Activated CD4-positive, alpha-beta T cell treated with anti-CD3 and anti-CD28 coated beads for 36 hours (primary cell): ENCODE data around the gene CDKN2AIP. TPM values are rescaled to one million over a fixed set of nuclear protein-coding genes. Genes with fewer than 3 reads are reported as not detected.

Source experiments
- ATAC-seq: fragments of 200-7000 bp; cut with Tn5 transposase; one replicate; pipeline ENCODE4 v1.10.0; 2021; ENCODE audit warnings: mild to moderate bottlenecking, moderate library complexity
- CTCF ChIA-PET: fragments of 350-600 bp; sonication (Branson Sonifier 250); formaldehyde crosslinking; loops from one replicate; lab custom pipeline; 2021; ENCODE audit warnings: antibody characterized with exemption; lab: Charles Lee
- POLR2A ChIA-PET: fragments of 350-600 bp; sonication (Branson Sonifier 250); formaldehyde crosslinking; loops from one replicate; lab custom pipeline; 2021; ENCODE audit warnings: antibody characterized with exemption, inconsistent platforms; lab: Charles Lee
- DNase-seq: peaks from one replicate; pipeline ENCODE4 v3.0.0-alpha.2; 2020
- H3K27ac Mint-ChIP-seq: one replicate; pipeline ENCODE4 v1.8.0; 2021; ENCODE audit warnings: mixed read lengths
- H3K27me3 Mint-ChIP-seq: one replicate; pipeline ENCODE4 v1.8.0; 2021; ENCODE audit warnings: mixed read lengths
- H3K36me3 Mint-ChIP-seq: one replicate; pipeline ENCODE4 v1.8.0; 2021; ENCODE audit warnings: low read depth, mixed read lengths
- H3K4me1 Mint-ChIP-seq: one replicate; pipeline ENCODE4 v1.8.0; 2021; ENCODE audit warnings: mixed read lengths
- H3K4me3 Mint-ChIP-seq: one replicate; pipeline ENCODE4 v1.8.0; 2021; ENCODE audit warnings: mild to moderate bottlenecking, moderate library complexity, mixed read lengths
- H3K9me3 Mint-ChIP-seq: one replicate; pipeline ENCODE4 v1.8.0; 2021; ENCODE audit warnings: low read depth, mixed read lengths
- intact Hi-C, 2 experiments: fragments of 100-400 bp; cut with DNase I in 1 of 2; cut with micrococcal nuclease in 1 of 2; formaldehyde crosslinking; loops; one replicate each; pipeline versions ENCODE4 v1.14.2 to v1.15.1; 2022 to 2024; cut with DNase I, micrococcal nuclease
- total RNA-seq, 2 experiments: library from RNA; stranded (reverse); gene quantifications; one replicate each; pipeline ENCODE4 v1.2.3, GENCODE V29; 2021

CDKN2AIP gene
- total RNA-seq, 2 experiments from 2014 or later, result 19.4 to 22.8 TPM

- Mint-ChIP-seq H3K4me3 (no peak overlapping the region), H3K27me3 (no peaks in the 10 kb centered on the region), H3K4me1 (peaks cover 2% of the 10 kb centered on the region), H3K9me3 (no peaks in the 10 kb centered on the region), H3K27ac (no peak overlapping the region), H3K36me3 (no peaks in the 10 kb centered on the region)
- ChIA-PET CTCF (interaction anchor here (0.6 kb wide), 3 partner anchors 15 to 358 kb away, joined by 3 to 4 read pairs (median 3); no protein-coding TSS in a partner anchor), POLR2A (no interaction called here)
- intact Hi-C loops, result no loop called here
- ATAC-seq (no peak), DNase-seq (no peak)
Measured at GRCh38 chr4:183412821-183413220, 31.6 kb upstream of the CDKN2AIP start.

GRCh38 chr4:183413234-183414200 lies 30.9 kb upstream of the CDKN2AIP start:
- ChIA-PET POLR2A (no interaction called here), CTCF (interaction anchor here (0.6 kb wide), 2 partner anchors 17 to 357 kb away, joined by 3 read pairs; no protein-coding TSS in a partner anchor)
- Mint-ChIP-seq H3K36me3 (no peaks in the 10 kb centered on the region), H3K27ac (no peak overlapping the region), H3K27me3 (no peaks in the 10 kb centered on the region), H3K9me3 (no peaks in the 10 kb centered on the region), H3K4me3 (no peak overlapping the region), H3K4me1 (no peaks in the 10 kb centered on the region)
- ATAC-seq (no peak), DNase-seq (no peak)
- intact Hi-C loops, result no loop called here

DNA sequence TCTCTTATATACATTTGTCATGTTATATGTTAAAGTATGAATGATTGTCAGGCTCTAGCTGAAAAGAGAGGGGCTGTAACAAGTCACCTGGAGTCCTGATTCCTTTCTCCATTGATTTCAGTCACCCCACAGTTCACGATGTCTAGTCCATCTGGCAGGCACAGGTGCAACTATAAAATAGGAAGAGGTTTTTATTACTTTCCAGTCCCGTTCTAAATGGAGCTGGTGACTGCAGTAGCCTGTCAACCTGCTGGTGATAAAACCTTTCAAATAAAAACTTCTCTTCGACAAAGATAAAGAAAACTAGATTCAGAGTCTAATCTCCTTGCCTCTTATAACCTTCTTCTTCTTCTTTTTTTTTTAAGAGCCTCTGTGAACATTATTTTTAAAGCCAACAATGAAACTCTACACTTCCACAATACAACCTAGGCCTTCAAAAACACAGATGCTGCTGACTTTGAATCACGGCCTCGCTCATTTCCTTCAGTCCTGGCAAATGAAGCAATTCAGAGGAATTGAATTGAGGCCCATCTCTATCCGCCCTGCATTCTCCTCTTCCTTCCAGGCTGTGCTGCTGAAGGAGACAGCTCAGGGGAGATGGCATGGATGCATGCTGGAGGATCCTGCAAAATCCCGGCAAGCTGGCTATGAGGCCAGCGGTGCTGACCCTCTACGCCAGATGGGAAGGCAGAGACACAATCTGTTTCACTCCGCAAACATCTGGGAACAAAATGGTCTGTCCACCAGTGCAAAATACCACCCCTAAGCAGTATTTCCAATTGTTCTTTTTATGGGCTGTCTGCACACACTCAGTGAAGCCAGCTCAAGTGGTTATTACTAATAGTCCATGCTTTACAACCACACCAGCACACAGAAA lies 27.3 kb upstream of the CDKN2AIP start:
- Mint-ChIP-seq H3K36me3 (no peaks in the 10 kb centered on the region), H3K27me3 (no peaks in the 10 kb centered on the region), H3K4me1 (no peaks in the 10 kb centered on the region), H3K9me3 (no peaks in the 10 kb centered on the region), H3K27ac (no peak overlapping the region), H3K4me3 (no peak overlapping the region)
- DNase-seq (no peak), ATAC-seq (no peak)
- POLR2A ChIA-PET, result interaction anchor here (0.7 kb wide), 1 partner anchor 120 kb away, joined by 3 read pairs; no protein-coding TSS in a partner anchor
- intact Hi-C loops, result no loop called here
- CTCF ChIA-PET, result interaction anchor here (0.9 kb wide), 1 partner anchor 21 kb away, joined by 3 read pairs; no protein-coding TSS in a partner anchor

- DNase-seq (no peak), ATAC-seq (no peak)
- Mint-ChIP-seq H3K27me3 (no peaks in the 10 kb centered on the region), H3K4me3 (no peak overlapping the region), H3K9me3 (no peaks in the 10 kb centered on the region), H3K4me1 (peaks cover 5% of the 10 kb centered on the region), H3K27ac (no peak overlapping the region), H3K36me3 (no peaks in the 10 kb centered on the region)
- POLR2A ChIA-PET, result no interaction called here
- CTCF ChIA-PET, result interaction anchor here (0.5 kb wide), 1 partner anchor 180 kb away, joined by 4 read pairs; no protein-coding TSS in a partner anchor
- intact Hi-C loops, result no loop called here
Measured at GRCh38 chr4:183422962-183423631, 21.3 kb upstream of the CDKN2AIP start.

- POLR2A ChIA-PET, result no interaction called here
- DNase-seq (no peak), ATAC-seq (no peak)
- CTCF ChIA-PET, result no interaction called here
- H3K27me3 Mint-ChIP-seq, result no peaks in the 10 kb centered on the region
- H3K4me3 Mint-ChIP-seq, result no peak overlapping the region
- peaks cover 5% of the 10 kb centered on the region for H3K4me1 Mint-ChIP-seq
- no peak overlapping the region for H3K27ac Mint-ChIP-seq
- no peaks in the 10 kb centered on the region for H3K36me3 Mint-ChIP-seq
- no peaks in the 10 kb centered on the region for H3K9me3 Mint-ChIP-seq
- intact Hi-C loops, result no loop called here
Measured at GRCh38 chr4:183424109-183424744, 20.2 kb upstream of the CDKN2AIP start.

GRCh38 chr4:183426507-183426906 lies 17.9 kb upstream of the CDKN2AIP start:
- ATAC-seq (no peak), DNase-seq (no peak)
- Mint-ChIP-seq H3K4me3 (no peak overlapping the region), H3K27ac (no peak overlapping the region), H3K9me3 (no peaks in the 10 kb centered on the region), H3K27me3 (no peaks in the 10 kb centered on the region), H3K36me3 (no peaks in the 10 kb centered on the region), H3K4me1 (peaks cover 21% of the 10 kb centered on the region)
- ChIA-PET POLR2A (no interaction called here), CTCF (no interaction called here)
- intact Hi-C loops, result no loop called here

GRCh38 chr4:183429489-183429888 lies 14.9 kb upstream of the CDKN2AIP start:
- no peaks in the 10 kb centered on the region for H3K9me3 Mint-ChIP-seq
- no peak overlapping the region for H3K4me3 Mint-ChIP-seq
- ATAC-seq (no peak), DNase-seq (no peak)
- no peaks in the 10 kb centered on the region for H3K27me3 Mint-ChIP-seq
- H3K27ac Mint-ChIP-seq, result peak overlapping the region; percentile 29
- intact Hi-C loops, result no loop called here
- ChIA-PET POLR2A (no interaction called here), CTCF (interaction anchor here (0.6 kb wide), 1 partner anchor 317 kb away, joined by 3 read pairs; no protein-coding TSS in a partner anchor)
- H3K4me1 Mint-ChIP-seq, result peaks cover 33% of the 10 kb centered on the region
- no peaks in the 10 kb centered on the region for H3K36me3 Mint-ChIP-seq

DNA sequence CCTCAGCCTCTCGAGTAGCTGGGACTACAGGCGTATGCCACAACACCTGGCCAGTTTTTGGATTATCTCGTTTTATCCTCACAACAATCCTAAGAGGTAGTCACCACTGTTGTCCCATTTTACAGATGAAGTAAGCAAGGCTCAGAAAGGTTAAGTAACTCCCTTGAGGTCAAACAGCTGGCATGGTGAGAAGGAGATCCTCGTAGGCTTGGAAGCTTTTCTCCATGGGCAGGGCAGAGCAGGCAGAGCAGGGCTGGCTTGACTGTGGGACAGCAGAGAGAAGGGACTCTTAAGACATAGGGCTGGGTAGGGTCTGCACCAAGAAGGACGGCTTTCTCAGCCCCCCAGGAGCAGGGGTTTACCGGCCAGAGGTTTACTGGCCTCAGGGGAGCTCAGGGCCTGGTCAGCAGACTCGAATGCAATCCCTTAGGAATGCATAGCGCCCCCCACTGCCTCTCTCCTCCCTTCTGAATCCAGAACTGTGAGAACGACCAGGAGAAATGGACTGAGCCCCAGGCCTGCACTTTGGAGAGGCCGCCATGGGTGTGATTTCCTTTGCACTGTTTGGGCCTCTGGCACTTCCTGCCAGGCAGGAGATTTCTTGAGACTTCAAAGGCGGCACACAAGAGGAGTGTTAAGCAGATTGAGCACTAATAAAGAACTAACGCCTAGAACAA lies 14.0 kb upstream of the CDKN2AIP start:
- no peaks in the 10 kb centered on the region for H3K27me3 Mint-ChIP-seq
- POLR2A ChIA-PET, result no interaction called here
- peak overlapping the region; percentile 1 for H3K4me3 Mint-ChIP-seq
- CTCF ChIA-PET, result interaction anchor here (0.6 to 1.4 kb wide), 5 partner anchors 12 to 293 kb away, joined by 3 to 6 read pairs (median 5); partner anchors contain the start of gene CDKN2AIP
- intact Hi-C loops, result no loop called here
- peaks cover 36% of the 10 kb centered on the region for H3K4me1 Mint-ChIP-seq
- H3K36me3 Mint-ChIP-seq, result no peaks in the 10 kb centered on the region
- ATAC-seq, result peak; percentile 89
- no peaks in the 10 kb centered on the region for H3K9me3 Mint-ChIP-seq
- peak; percentile 42 for DNase-seq
- peak overlapping the region; percentile 82 for H3K27ac Mint-ChIP-seq

GRCh38 chr4:183430994-183431347 lies 13.5 kb upstream of the CDKN2AIP start:
- no peaks in the 10 kb centered on the region for H3K9me3 Mint-ChIP-seq
- POLR2A ChIA-PET, result no interaction called here
- H3K4me3 Mint-ChIP-seq, result peak overlapping the region; percentile 1
- peaks cover 36% of the 10 kb centered on the region for H3K4me1 Mint-ChIP-seq
- intact Hi-C loops, result no loop called here
- DNase-seq (no peak), ATAC-seq (peak; percentile 33)
- H3K36me3 Mint-ChIP-seq, result no peaks in the 10 kb centered on the region
- no peaks in the 10 kb centered on the region for H3K27me3 Mint-ChIP-seq
- H3K27ac Mint-ChIP-seq, result peak overlapping the region; percentile 82
- CTCF ChIA-PET, result interaction anchor here (0.6 to 1.4 kb wide), 5 partner anchors 11 to 292 kb away, joined by 3 to 6 read pairs (median 5); partner anchors contain the start of gene CDKN2AIP

- POLR2A ChIA-PET, result no interaction called here
- Mint-ChIP-seq H3K4me3 (no peak overlapping the region), H3K27ac (no peak overlapping the region), H3K36me3 (no peaks in the 10 kb centered on the region), H3K9me3 (no peaks in the 10 kb centered on the region), H3K4me1 (peaks cover 33% of the 10 kb centered on the region), H3K27me3 (no peaks in the 10 kb centered on the region)
- DNase-seq (no peak), ATAC-seq (no peak)
- intact Hi-C loops, result no loop called here
- CTCF ChIA-PET, result interaction anchor here (1.1 to 1.4 kb wide), 2 partner anchors 13 to 23 kb away, joined by 5 to 6 read pairs; partner anchors contain the start of gene CDKN2AIP
Measured at GRCh38 chr4:183431614-183432013, 12.8 kb upstream of the CDKN2AIP start.
